Small intestine (tissue), 7 donors: ENCODE data around the gene IL9. TPM values are rescaled to one million over a fixed set of nuclear protein-coding genes. Genes with fewer than 3 reads are reported as not detected.

ENCODE experiments used
- DNase-seq, 2 donors: peaks; one replicate each; pipeline versions ENCODE4 v3.0.0 to v3.0.0-alpha.2; 2013
- FAIRE-seq: peaks from 2 replicates; lab custom pipeline; 2012; peaks lifted over from hg19 to GRCh38; lab: Jason Lieb, UNC
- H3K27ac ChIP-seq, 3 donors: one replicate each; pipeline ENCODE4 v1.5.1; 2013; ENCODE audit warnings: low read length in 2 of 3, mild to moderate bottlenecking in 2 of 3, control low read depth in 1 of 3, inconsistent platforms in 1 of 3, low read depth in 1 of 3, moderate library complexity in 1 of 3
- H3K27me3 ChIP-seq, 3 donors: one replicate each; pipeline ENCODE4 v1.6.1; 2013; ENCODE audit warnings: low read length in 3 of 3, inconsistent platforms in 1 of 3; ENCODE audit not compliant: control insufficient read depth in 3 of 3, insufficient read depth in 3 of 3
- H3K36me3 ChIP-seq, 3 donors: one replicate each; pipeline ENCODE4 v1.6.1; 2013; ENCODE audit warnings: low read length in 3 of 3, inconsistent platforms in 1 of 3, low read depth in 1 of 3, mild to moderate bottlenecking in 1 of 3, moderate library complexity in 1 of 3; ENCODE audit not compliant: control insufficient read depth in 3 of 3, insufficient read depth in 2 of 3
- H3K4me1 ChIP-seq, 3 donors: one replicate each; pipeline ENCODE4 v1.6.1; 2013; ENCODE audit warnings: low read length in 2 of 3, inconsistent platforms in 1 of 3, low read depth in 1 of 3, mild to moderate bottlenecking in 1 of 3, moderate library complexity in 1 of 3; ENCODE audit not compliant: control insufficient read depth in 3 of 3, insufficient read depth in 2 of 3
- H3K4me3 ChIP-seq, 3 donors: one replicate each; pipeline ENCODE4 v1.5.1; 2013; ENCODE audit warnings: low read length in 3 of 3, control low read depth in 1 of 3, inconsistent platforms in 1 of 3, low read depth in 1 of 3, mild to moderate bottlenecking in 1 of 3, moderate library complexity in 1 of 3
- H3K9me3 ChIP-seq, 2 donors: one replicate each; pipeline ENCODE4 v1.6.1; 2013; ENCODE audit warnings: low read depth in 1 of 2, low read length in 1 of 2; ENCODE audit not compliant: control insufficient read depth in 2 of 2, insufficient read depth in 1 of 2
- WGBS, 3 donors: extraction: QIAGEN DNeasy Blood & Tissue Kit; methylation state at CpG; one replicate each; pipeline ENCODE4 v1.1.7; 2013; 5-methylcytosine and 5-hydroxymethylcytosine counted together
- polyA plus RNA-seq, 4 donors: library from polyadenylated mRNA; stranded (reverse) in 3 of 4; unstranded in 1 of 4; fragments of 200-250 nt in 3 of 4; fragments of 120-200 nt in 1 of 4; gene quantifications; one replicate each; pipeline versions ENCODE4 v1.2.1 to v1.2.3, GENCODE V29; 2013
- donor health status: healthy with polysubstance abuse.
- donor health status: control.
- donor health status: control.
- donor health status: Bipolar disorder and iron deficiency.
- donor health status: healthy.

IL9 gene
- polyA plus RNA-seq, 4 donors: not detected

DNA sequence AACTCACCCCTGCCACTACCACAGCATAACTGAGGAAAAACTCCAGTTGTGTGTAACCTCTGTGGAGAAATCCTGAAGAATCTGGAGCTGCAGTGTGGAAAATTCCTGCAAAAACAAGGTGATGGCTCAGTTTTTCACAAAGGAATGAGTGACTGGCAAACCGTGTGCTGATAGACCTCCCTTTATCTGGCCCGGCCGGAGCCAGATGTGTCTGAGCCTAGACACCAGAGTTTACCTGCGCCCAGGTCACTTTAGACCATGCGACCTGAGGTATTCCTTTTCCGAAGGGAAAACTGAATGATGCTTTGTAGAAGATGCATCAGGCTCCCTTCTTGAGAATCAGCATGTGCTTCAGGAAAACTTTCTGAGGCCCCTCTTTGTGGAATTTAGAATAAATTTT, 45.0 kb downstream of the IL9 start:
- no peaks in the 10 kb centered on the region for H3K36me3 ChIP-seq
- no peak overlapping the region for H3K27ac ChIP-seq
- FAIRE-seq (no peak), DNase-seq (no peak)
- no peaks in the 10 kb centered on the region for H3K9me3 ChIP-seq
- no peaks in the 10 kb centered on the region for H3K4me1 ChIP-seq
- 89 to 92% (median 91%) methylated on average over 6 of the region's 6 CpGs for WGBS, 3 donors
- H3K4me3 ChIP-seq: no peak overlapping the region
- H3K27me3 ChIP-seq: no peaks in the 10 kb centered on the region

DNA sequence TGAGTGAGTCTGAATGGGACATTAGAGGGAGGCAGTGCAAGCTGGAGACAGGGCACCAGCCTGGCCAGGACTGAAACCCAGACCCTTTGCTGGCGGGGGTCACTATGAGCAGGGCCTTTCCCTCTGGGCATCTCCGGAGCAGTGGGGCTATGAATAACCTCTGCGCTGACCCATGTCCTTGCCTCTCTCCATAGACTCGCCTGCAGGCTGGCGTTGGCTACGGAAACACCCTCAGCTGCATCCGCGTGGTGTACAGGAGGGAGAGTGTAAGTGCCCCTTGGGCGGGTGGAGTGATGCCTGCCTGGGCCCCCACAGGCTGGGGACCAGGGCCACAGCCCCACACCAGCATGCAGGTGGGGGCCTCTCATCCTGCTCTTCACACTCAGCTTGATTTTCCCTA, 45.4 kb downstream of the IL9 start:
- H3K27ac ChIP-seq: no peak overlapping the region
- 92 to 94% (median 94%) methylated on average over 9 of the region's 9 CpGs for WGBS, 3 donors
- FAIRE-seq: no peak

DNA sequence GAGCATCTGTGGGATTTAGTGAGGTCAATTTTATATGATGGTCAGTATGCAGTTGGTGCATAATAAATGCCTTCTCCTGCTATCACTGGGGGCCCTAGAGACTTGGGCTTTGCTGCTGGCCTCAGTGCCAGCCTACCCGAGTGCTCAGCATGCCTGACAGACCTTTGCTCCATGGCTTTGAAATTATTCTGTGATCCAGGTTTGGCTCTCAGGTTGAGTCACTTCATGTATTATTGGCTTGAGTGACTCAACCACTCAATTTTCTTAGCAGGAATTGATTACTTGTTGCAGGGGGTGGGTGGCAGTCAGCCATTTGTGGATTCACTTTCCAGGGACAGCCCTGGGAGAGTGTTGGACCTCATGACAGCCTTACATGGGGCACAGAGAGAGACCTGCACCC, 47.7 kb downstream of the IL9 start:
- FAIRE-seq (no peak), DNase-seq (peak in 1 of 2 donors; percentile 75)
- H3K4me3 ChIP-seq: no peak overlapping the region
- WGBS, 3 donors: 28 to 65% (median 31%) methylated on average over 1 of the region's 1 CpG
- H3K36me3 ChIP-seq: no peaks in the 10 kb centered on the region
- peak overlapping the region in 1 of 3 donors; percentile 36 for H3K27ac ChIP-seq
- H3K27me3 ChIP-seq: no peaks in the 10 kb centered on the region
- H3K4me1 ChIP-seq: peaks cover 0 to 3% (median 0%) of the 10 kb centered on the region in 3 donors
- no peaks in the 10 kb centered on the region for H3K9me3 ChIP-seq

More for the DNA sequence above, 45.4 kb downstream of the IL9 start:
- no peaks in the 10 kb centered on the region for H3K27me3 ChIP-seq
- H3K4me3 ChIP-seq: no peak overlapping the region
- H3K4me1 ChIP-seq: no peaks in the 10 kb centered on the region
- no peaks in the 10 kb centered on the region for H3K36me3 ChIP-seq
- DNase-seq: no peak
- H3K9me3 ChIP-seq: no peaks in the 10 kb centered on the region

DNA sequence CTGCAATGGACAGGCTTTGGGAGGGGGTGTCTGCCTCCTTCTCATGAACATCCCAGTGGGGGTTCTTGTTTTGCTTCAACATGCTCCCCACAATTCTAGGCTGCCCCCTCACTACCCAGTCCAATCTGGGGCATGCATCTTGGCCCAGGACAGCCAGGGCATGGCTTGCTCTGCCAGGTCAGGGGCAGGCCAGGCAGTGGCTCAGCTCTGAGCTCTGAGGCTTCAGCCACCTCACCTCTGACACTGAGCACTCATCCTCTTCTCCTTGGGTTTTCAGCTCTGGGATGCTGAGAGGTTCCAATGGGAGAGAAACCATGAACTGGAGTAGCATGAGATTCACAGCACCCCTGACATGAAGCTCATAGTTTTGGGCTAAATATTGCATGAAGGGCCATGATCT, 49.3 kb downstream of the IL9 start:
- H3K4me1 ChIP-seq: peaks cover 0 to 3% (median 0%) of the 10 kb centered on the region in 3 donors
- H3K27me3 ChIP-seq: peaks cover 0 to 2% (median 0%) of the 10 kb centered on the region in 3 donors
- H3K4me3 ChIP-seq: no peak overlapping the region
- no peaks in the 10 kb centered on the region for H3K36me3 ChIP-seq
- no peak for FAIRE-seq
- DNase-seq: no peak
- H3K27ac ChIP-seq: no peak overlapping the region
- H3K9me3 ChIP-seq: no peaks in the 10 kb centered on the region

DNA sequence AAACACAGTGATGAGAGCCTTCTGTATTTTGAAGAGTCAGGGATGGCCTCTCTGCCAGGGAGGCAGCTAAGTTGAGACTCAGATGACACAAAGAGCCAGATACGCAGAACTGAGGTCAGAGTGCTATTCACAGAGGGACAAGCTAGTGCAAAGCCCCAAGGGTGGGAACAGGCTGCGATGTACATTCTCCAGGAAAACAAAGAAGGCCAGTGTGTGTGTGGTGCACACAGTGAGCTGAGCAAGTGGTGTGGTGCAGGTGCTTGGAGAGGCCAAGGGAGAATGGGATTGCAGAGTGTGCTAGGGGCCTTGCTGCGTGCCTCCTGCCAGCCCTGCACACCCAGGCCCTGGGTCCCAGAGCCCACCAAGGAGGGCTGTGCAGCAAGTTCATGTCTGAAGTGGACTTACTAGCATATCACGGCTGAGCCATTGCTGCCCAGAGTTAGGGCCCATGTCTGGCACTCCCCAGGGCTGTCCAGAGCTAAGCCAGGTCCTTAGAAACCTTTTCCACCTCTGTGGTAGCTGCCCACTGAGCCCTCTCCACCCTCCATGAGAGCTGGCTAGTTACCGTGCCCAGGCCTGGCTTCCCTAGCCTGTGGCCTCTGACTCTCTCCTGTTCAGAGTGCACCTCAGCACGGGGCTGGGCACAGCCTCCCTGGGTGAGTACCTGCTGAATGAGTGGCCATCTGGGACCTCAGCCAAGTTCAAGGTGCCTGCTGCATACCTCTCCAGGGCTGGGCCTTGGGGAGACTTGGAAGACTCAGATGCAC, 51.9 kb downstream of the IL9 start:
- H3K9me3 ChIP-seq: peaks cover 0 to 9% of the 10 kb centered on the region in 2 donors
- 66 to 78% (median 67%) methylated on average over 6 of the region's 6 CpGs for WGBS, 3 donors
- DNase-seq (peak in 1 of 2 donors; percentile 96), FAIRE-seq (no peak)
- H3K4me1 ChIP-seq: peaks cover 0 to 3% (median 0%) of the 10 kb centered on the region in 3 donors
- H3K27ac ChIP-seq: peak overlapping the region in 2 of 3 donors; percentile 40 to 89
- H3K27me3 ChIP-seq: peaks cover 0 to 2% (median 0%) of the 10 kb centered on the region in 3 donors
- H3K36me3 ChIP-seq: no peaks in the 10 kb centered on the region
- H3K4me3 ChIP-seq: no peak overlapping the region

DNA sequence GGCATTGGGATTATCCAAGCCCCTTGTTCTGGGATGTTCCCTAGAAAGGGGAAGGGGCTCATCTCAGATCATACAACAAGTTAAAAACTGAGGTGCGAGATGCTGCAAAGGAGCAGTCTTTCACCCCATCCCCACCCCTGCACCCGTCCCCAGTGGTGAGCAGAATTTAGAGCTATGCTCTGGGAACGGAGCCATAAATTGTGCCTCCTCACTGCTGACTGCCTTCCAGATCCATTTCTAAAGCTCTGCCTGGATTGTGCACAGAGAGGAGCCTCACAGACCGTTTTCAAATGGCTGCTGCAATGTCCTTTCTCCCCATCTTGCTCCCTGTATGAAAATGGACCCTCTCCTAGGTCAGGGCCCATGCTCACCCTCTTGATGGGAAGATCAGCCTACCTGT, 52.9 kb downstream of the IL9 start:
- no peak overlapping the region for H3K27ac ChIP-seq
- WGBS, 3 donors: 67 to 85% (median 82%) methylated on average over 4 of the region's 4 CpGs
- H3K4me1 ChIP-seq: peaks cover 0 to 3% (median 0%) of the 10 kb centered on the region in 3 donors
- no peak for FAIRE-seq
- no peak for DNase-seq
- no peaks in the 10 kb centered on the region for H3K36me3 ChIP-seq
- peaks cover 0 to 14% of the 10 kb centered on the region in 2 donors for H3K9me3 ChIP-seq
- peaks cover 0 to 2% (median 0%) of the 10 kb centered on the region in 3 donors for H3K27me3 ChIP-seq
- no peak overlapping the region for H3K4me3 ChIP-seq

Other genes starting within 250 kb of the IL9 start
- 1 to 10 TPM in 2 of 4 donors, under 1 TPM in 2; 0.73 to 3.2 (median 1.6) TPM for gene SLC25A48, start 61.2 kb downstream of the IL9 start, polyA plus RNA-seq
- not detected for gene LECT2, start 59.1 kb upstream of the IL9 start, polyA plus RNA-seq
- gene TGFBI, start 133.1 kb upstream of the IL9 start, polyA plus RNA-seq: 100 to 1,000 TPM in 1 of 4 donors, 10 to 100 TPM in 2, 1 to 10 TPM in 1; 4.2 to 114 (median 48.3) TPM
- 10 to 100 TPM in 2 of 4 donors, 1 to 10 TPM in 2; 3.4 to 35.6 (median 9.1) TPM for gene SMAD5, start 237.0 kb upstream of the IL9 start, polyA plus RNA-seq